Measurements from ENCODE around the gene CRIM1.

DNA sequence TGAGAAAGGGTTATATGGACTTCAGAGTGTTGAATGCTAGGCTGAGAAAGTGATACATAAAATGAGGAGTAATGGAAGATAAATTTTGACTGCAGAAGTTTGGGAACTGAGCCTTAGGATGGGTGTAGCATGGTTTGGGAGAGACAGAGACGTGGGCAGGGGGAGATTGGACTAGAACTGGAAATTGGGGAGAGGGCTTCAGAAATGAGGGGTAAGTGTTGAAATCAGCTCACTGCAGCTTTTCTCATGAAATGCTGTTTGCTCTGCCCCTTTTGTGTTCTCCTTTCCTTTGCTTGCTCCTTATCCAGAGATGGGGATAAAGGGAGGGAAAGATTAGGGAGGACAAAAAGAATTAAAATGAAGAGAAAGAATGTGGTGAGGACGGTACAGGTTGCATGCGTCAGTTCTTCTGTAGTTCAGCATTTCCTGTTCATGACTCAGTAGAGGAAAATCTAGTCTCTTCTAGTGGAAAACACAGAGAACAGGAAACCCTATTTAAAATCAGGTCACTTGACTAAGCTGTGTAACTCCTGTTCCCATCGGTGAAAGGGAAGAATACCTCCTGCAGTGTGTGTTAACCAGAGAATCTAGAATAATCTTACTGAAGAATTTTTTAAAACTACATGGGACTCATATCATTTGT lies 105.6 kb downstream of the CRIM1 start:
- TF ChIP-seq CTCF (conservative IDR thresholded peaks at IDR 0.05; ENCODE audit: low read length) (no peak), EZH2phosphoT487 (IDR thresholded peaks at IDR 0.05; ENCODE audit: borderline replicate concordance) (no peak)

Measured in Loucy (cell line).